Measurements from ENCODE around the gene CFC1B.
"Not testable (repeated sequence)": the region's sequence is repeated elsewhere in the genome, so short reads cannot be mapped to it uniquely, and the experiment has no call there.

DNA sequence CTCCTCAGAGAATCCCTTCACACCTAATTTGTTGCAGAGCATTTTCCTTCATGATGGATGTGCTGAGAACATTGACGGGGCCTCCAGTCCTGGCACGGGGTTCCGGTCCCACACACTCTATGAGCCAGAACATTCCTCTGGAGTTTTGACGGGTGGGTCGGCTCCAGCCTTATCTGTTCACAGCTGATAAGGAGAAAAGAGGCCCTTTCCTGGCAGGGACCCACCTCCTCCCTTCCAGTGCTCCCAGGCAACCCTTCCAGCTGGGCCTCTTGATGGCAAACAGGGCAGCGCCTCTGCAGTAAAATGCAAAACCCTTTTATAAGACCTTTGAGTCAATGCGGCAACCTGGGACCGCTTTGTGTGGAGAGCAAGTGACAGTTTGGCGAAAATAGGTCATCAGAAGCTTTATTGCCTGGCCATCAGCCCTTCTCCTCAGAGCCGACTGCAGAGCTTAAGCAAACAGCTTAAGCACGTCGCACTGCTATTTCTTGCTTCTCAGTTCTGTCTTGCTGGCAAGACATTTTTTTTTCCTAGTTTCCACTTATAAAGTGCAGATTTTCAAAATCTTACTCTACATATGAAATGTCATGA, 2.4 kb upstream of the CFC1B start:
- TF ChIP-seq, protein P1, sequence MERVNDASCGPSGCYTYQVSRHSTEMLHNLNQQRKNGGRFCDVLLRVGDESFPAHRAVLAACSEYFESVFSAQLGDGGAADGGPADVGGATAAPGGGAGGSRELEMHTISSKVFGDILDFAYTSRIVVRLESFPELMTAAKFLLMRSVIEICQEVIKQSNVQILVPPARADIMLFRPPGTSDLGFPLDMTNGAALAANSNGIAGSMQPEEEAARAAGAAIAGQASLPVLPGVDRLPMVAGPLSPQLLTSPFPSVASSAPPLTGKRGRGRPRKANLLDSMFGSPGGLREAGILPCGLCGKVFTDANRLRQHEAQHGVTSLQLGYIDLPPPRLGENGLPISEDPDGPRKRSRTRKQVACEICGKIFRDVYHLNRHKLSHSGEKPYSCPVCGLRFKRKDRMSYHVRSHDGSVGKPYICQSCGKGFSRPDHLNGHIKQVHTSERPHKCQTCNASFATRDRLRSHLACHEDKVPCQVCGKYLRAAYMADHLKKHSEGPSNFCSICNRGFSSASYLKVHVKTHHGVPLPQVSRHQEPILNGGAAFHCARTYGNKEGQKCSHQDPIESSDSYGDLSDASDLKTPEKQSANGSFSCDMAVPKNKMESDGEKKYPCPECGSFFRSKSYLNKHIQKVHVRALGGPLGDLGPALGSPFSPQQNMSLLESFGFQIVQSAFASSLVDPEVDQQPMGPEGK (CRISPR knock-in tag; IDR thresholded peaks at IDR 0.05; ENCODE audit: borderline replicate concordance) = not testable (repeated sequence)
- not testable (repeated sequence) for TF ChIP-seq ZC3H11A (IDR thresholded peaks at IDR 0.05; ENCODE audit: low read depth, low read length); NFXL1 (CRISPR knock-in tag; IDR thresholded peaks at IDR 0.05); YY1 (IDR thresholded peaks at IDR 0.05; ENCODE audit: borderline replicate concordance in 1 of 3, control insufficient read depth in 1 of 3, extremely low read depth in 1 of 3, insufficient read depth in 3 of 3, insufficient read length in 1 of 3, insufficient replicate concordance in 2 of 3, low read depth in 1 of 3, low read length in 2 of 3); CBX3 (IDR thresholded peaks at IDR 0.05; ENCODE audit: borderline replicate concordance in 1 of 2, low read length in 2 of 2); FOXK1 (CRISPR knock-in tag; IDR thresholded peaks at IDR 0.05; ENCODE audit: borderline replicate concordance)
- TF ChIP-seq, protein P2, sequence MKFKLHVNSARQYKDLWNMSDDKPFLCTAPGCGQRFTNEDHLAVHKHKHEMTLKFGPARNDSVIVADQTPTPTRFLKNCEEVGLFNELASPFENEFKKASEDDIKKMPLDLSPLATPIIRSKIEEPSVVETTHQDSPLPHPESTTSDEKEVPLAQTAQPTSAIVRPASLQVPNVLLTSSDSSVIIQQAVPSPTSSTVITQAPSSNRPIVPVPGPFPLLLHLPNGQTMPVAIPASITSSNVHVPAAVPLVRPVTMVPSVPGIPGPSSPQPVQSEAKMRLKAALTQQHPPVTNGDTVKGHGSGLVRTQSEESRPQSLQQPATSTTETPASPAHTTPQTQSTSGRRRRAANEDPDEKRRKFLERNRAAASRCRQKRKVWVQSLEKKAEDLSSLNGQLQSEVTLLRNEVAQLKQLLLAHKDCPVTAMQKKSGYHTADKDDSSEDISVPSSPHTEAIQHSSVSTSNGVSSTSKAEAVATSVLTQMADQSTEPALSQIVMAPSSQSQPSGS (CRISPR knock-in tag; IDR thresholded peaks at IDR 0.05) = not testable (repeated sequence)
- TF ChIP-seq, protein P3, sequence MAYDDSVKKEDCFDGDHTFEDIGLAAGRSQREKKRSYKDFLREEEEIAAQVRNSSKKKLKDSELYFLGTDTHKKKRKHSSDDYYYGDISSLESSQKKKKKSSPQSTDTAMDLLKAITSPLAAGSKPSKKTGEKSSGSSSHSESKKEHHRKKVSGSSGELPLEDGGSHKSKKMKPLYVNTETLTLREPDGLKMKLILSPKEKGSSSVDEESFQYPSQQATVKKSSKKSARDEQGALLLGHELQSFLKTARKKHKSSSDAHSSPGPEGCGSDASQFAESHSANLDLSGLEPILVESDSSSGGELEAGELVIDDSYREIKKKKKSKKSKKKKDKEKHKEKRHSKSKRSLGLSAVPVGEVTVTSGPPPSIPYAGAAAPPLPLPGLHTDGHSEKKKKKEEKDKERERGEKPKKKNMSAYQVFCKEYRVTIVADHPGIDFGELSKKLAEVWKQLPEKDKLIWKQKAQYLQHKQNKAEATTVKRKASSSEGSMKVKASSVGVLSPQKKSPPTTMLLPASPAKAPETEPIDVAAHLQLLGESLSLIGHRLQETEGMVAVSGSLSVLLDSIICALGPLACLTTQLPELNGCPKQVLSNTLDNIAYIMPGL (CRISPR knock-in tag; IDR thresholded peaks at IDR 0.05) = not testable (repeated sequence)
- TF ChIP-seq, protein P4, sequence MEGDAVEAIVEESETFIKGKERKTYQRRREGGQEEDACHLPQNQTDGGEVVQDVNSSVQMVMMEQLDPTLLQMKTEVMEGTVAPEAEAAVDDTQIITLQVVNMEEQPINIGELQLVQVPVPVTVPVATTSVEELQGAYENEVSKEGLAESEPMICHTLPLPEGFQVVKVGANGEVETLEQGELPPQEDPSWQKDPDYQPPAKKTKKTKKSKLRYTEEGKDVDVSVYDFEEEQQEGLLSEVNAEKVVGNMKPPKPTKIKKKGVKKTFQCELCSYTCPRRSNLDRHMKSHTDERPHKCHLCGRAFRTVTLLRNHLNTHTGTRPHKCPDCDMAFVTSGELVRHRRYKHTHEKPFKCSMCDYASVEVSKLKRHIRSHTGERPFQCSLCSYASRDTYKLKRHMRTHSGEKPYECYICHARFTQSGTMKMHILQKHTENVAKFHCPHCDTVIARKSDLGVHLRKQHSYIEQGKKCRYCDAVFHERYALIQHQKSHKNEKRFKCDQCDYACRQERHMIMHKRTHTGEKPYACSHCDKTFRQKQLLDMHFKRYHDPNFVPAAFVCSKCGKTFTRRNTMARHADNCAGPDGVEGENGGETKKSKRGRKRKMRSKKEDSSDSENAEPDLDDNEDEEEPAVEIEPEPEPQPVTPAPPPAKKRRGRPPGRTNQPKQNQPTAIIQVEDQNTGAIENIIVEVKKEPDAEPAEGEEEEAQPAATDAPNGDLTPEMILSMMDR (IDR thresholded peaks at IDR 0.05 in 2 of 3, conservative IDR thresholded peaks at IDR 0.05 in 1 of 3; ENCODE audit: insufficient read depth in 2 of 3, low read depth in 1 of 3, low read length in 3 of 3) = not testable (repeated sequence)

Measured in K562 (cell line).